CD4-positive, alpha-beta T cell treated with Interleukin-21 for 1 hour (primary cell): ENCODE data around the gene GPAM.
A peak's percentile ranks its signal among the peaks of the same experiment; 100 is the strongest.

Experiments used
- DNase-seq: peaks from one replicate; pipeline ENCODE4 v3.0.0-alpha.2; 2020

Gene GPAM

DNA sequence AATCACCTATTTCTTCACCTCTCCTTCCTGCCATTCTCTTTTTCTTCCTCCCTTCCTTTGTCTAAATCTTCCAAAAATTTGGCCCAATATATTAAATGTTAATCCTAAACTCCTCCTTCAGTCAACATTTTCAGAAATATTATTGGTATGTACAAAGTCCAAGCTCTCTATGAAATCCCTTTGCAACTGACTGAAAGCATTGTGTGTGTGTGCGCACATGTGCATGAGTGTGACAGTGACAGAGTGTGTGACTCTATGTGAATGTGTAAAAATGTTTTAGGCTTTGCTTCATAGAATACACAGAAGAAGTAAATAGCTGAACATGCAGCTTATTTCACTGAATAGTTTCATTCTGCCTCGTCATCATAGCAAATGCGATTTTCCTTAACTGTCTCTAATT lies 7.0 kb downstream of the GPAM start:
- no peak for DNase-seq

- no peak for DNase-seq
These were observed 8.2 kb downstream of the GPAM start for GRCh38 chr10:112175409-112175808.

DNA sequence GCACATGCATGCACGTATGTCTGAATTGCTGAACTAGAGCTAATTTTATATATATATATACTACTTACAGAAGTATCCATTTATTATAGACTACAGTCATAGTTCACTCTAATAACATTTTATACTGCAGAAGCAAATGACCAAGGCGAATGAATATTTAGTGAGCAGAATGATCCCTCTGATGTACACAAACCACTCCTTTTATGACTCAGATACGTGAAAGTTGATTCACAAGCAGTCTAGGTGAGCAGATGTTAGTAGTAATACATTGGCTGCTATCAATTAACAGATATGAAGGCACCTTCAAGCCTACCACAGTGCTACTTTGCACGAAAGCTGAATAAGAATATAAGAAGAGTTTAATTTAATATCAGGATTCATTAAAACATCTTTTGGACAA lies 10.4 kb downstream of the GPAM start:
- no peak for DNase-seq

DNA sequence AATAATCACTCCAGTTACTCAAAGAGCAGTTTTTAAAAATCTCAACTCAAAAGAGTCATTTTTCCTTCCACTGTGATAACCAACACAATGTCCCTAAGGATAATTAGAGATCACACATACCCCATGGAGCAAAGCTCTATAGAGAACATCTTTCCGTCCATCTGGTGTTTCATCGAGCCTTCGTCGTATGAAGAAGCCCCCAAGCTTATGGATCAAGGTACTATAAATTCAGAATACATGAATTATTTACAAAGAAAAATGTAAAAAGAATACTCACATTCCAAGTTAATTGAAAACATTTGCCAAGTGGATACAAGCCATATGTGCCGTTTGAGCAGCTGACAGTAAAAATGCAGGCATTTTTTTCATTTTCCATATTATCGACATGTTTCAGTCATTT lies 14.8 kb downstream of the GPAM start:
- no peak for DNase-seq

GRCh38 chr10:112166800-112167199 lies 16.8 kb downstream of the GPAM start:
- DNase-seq, result no peak

DNA sequence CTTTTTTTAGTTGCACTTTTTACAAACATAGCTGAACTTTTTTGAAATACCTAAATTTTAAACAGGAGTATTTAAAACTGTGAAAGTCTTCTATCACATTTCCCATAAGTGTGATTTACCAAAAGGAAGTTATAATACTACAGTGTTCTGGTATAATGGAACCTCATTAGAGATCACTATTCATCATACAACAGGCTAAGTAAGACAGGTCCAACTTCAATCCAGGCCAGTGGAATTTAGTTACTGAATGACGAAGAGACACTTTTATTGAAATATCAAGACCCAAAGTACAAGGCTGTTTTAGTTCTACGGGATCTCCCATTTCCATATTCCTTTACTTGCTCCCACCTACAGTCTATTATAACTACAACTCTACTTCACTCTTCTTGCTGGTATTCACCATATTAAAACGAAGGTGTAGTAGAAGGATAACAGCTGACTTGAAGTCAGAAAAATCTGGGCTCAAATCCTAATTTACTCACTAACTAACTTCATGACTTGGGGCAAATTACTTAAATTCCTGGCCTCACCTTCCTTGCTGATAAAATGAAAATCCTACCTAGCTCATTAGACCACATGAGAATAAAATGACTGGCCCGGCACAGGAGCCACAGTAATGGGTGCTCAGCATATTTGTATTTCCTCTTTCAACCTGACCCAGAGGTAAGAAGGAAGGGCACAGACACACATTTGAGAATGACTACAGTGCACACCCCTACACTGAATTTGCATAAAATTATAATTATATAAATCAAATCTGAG lies 21.6 kb downstream of the GPAM start:
- DNase-seq, result no peak

DNA sequence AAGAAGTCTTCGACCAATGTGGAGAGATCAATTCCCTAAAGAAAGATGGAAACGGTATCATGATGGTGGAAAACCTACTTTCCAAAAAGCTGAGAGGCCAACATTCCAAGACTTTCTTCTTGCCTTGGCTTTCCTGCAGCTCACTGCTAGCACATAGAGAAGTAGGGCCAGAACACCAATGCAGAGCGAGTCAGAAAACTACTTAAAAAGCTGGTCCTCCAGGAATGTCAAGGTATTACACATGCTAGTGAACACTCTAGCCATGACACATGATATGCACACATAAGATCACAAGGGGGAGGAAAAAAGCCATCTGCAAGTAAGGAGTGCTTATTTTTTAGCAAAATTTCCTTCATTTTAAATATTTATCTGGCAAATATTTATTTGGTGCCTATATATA lies 22.7 kb downstream of the GPAM start:
- DNase-seq, result no peak

- no peak for DNase-seq
These were observed 24.1 kb downstream of the GPAM start for GRCh38 chr10:112159469-112159868.

- no peak for DNase-seq
These were observed 32.0 kb downstream of the GPAM start for GRCh38 chr10:112151524-112152039.

DNA sequence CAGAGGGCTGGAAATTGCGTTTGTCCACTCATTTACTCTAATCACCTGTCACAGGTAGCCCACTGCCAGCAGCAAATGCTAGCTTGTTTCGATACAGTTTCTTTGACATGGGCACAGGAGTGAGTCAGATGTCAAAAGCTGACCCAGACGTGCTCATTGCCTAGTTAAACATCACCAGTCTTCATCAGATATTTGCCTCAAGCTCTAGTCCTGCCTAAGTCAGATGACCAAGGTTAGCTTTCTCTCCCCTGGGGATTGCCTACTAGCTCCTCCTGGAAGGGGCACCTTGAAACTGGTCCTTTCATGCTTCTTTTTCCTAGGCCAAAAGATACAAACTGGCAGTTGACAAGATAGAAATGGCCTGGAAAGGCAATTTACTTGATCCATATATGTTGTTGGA lies 35.2 kb downstream of the GPAM start:
- no peak for DNase-seq

GRCh38 chr10:112146799-112147198 lies 36.8 kb downstream of the GPAM start:
- DNase-seq, result no peak

- no peak for DNase-seq
These were observed 38.3 kb downstream of the GPAM start for GRCh38 chr10:112145263-112145662.

GRCh38 chr10:112143420-112143819 lies 40.1 kb downstream of the GPAM start:
- no peak for DNase-seq

- DNase-seq, result no peak
These were observed 42.3 kb downstream of the GPAM start for GRCh38 chr10:112141292-112141691.

- peak; percentile 60 for DNase-seq
These were observed 43.2 kb downstream of the GPAM start for GRCh38 chr10:112140110-112140970.

GRCh38 chr10:112139176-112139575 lies 44.4 kb downstream of the GPAM start:
- DNase-seq, result no peak

DNA sequence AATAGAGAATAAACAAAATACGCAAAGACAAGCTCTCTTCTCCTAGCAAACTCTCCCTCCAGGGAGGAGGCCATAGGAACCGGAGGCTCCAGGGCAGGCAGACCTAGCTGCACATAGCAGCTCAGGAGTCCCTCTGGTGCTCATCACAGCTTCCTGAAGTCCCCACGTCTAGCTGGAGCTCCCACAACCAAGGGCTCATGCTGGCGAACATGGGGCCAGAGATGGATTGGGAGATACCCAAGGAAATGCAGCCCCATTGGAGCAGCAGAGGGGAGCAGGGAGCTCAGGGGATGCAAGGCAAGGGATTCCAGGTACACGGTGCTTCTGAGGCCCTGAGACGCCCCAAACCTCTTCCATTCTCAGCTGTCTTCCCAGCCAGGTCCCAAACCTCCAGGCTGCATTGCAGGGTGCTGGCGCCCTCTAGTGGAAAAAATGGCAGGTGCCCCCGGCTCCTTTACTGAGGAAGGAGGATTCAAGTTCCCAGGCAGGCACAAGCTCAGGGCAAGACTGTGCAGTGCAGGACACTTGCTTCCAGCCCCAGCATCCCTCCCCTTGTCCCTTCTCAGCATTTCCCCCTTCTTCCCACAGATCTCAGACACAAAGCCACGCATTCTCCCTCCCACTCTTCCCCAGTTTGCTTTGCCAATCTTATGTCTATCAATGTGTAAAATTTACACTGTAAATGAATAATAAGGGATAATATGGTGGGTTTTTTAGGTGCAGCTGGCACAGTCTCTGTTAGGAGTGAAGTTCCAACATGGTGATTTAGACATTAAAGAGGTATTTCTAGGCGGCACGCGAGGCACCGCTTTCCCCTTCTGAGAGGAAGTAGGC lies 46.2 kb downstream of the GPAM start:
- DNase-seq, result peak; percentile 53

DNA sequence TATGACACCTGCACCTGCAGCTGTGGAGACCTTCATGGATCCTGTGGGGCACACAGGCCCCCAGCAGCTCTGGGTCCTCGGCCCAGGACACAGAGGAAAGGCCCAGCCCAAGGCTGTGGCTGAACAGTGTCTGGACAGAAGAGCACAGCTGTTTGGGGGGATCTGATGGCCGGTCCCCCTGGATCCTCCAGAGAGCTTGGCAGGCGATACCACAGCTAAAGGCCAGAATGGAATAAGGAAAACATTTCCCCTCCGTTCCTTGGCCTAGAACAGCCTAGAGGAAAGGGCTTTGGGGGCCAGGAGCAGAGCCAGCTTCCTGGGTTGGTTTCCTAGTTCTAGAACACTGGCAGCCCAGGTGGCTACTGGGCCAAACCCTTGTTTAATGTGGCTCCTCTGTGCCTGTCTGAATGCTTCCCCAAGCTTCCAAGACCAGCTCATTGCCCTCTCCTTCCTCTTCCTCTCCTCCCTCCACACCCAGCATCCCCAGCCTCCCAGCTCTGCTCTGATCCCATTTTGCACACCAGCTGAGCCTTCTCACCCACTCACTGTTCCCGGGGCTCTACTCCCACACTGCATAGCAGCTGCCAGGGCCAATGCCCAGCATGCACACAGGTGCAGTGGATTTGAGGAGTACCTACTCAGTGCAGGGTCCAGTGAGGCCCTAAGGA lies 46.9 kb downstream of the GPAM start:
- no peak for DNase-seq

- no peak for DNase-seq
These were observed 48.0 kb downstream of the GPAM start for GRCh38 chr10:112135604-112136003.

DNA sequence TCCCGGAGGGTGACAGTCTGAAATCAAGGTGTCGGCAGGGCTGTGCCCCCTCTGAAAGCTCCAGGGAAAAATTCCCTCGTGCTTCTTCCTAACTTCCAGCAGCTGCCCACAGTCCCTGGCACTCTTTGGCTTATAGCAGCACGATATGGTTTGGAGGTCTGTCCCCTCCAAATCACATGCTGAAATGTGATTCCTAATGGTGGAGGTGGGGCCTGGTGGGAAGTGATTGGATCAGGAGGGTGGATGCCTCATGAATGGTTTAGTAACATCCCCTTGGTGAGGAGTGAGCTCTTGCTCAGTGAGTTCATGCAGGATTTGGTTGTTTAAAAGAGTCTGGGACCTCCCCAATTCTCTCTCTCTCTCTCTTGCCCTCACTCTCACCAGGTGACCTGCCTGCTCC lies 51.1 kb downstream of the GPAM start:
- no peak for DNase-seq

DNA sequence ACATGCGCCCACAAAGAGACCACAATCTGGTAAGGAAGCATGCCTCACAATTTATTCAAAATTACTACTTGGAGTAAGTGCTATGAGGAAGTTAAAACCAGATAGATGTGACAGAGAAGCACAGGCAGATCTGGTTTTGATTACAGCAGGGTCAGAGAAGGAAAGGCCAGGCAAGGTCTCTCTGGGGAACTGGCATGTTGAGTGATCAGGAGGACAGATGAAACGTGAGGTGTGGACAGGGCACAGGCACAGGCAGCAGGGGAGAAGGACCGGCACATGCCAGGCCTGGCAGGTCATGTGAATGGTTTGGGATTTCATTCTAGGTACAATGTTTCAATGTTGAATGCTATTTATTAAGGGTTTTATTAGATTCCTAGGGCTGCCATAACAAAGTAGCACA lies 51.6 kb downstream of the GPAM start:
- no peak for DNase-seq

- DNase-seq, result no peak
These were observed 52.2 kb downstream of the GPAM start for GRCh38 chr10:112131346-112131745.

- DNase-seq, result no peak
These were observed 56.7 kb downstream of the GPAM start for GRCh38 chr10:112126901-112127300.
